B cell (primary cell): ENCODE data around the gene KNOP1. TPM values are rescaled to one million over a fixed set of nuclear protein-coding genes. Genes with fewer than 3 reads are reported as not detected.
A peak's percentile ranks its signal among the peaks of the same experiment; 100 is the strongest.

Experiments used
- ATAC-seq: fragments of 200-7000 bp; cut with Tn5 transposase; one replicate; pipeline ENCODE4 v1.10.0; 2021; ENCODE audit warnings: low read depth, mild to moderate bottlenecking, moderate number of reproducible peaks, moderate library complexity
- CTCF ChIA-PET: fragments of 350-600 bp; sonication (Branson Sonifier 250); formaldehyde crosslinking; loops from one replicate; lab custom pipeline; 2021; ENCODE audit warnings: antibody characterized with exemption, inconsistent platforms; lab: Charles Lee
- POLR2A ChIA-PET: fragments of 350-600 bp; sonication (Branson Sonifier 250); formaldehyde crosslinking; loops from one replicate; lab custom pipeline; 2021; ENCODE audit warnings: antibody characterized with exemption; lab: Charles Lee
- DNase-seq: peaks from one replicate; pipeline ENCODE4 v3.0.0; 2013
- H2AFZ ChIP-seq: 2 replicates; pipeline ENCODE4 v1.6.1; 2012; ENCODE audit warnings: mild to moderate bottlenecking, low read depth, low read length; ENCODE audit not compliant: insufficient read depth, poor library complexity, severe bottlenecking
- H3K27ac ChIP-seq, 2 donors: 1 replicate in 1 of 2; 2 replicates in 1 of 2; pipeline ENCODE4 v1.5.1; 2012 to 2013; ENCODE audit warnings: low read length in 2 of 2, mild to moderate bottlenecking in 2 of 2, moderate library complexity in 1 of 2
- H3K27me3 ChIP-seq, 4 experiments: fragments of 200-600 bp in 1 of 4; sonication (generic) in 1 of 4; replicated peaks in 1 of 4; 1 replicate in 2 of 4; 2 replicates in 2 of 4; pipeline versions ENCODE4 v1.6.1 to v1.7.0; 2013 to 2016; ENCODE audit warnings: low read length in 3 of 4, mild to moderate bottlenecking in 2 of 4, mixed read lengths in 1 of 4, moderate library complexity in 1 of 4; ENCODE audit not compliant: insufficient read depth in 4 of 4, control insufficient read depth in 3 of 4; ENCODE audit errors: control extremely low read depth in 1 of 4
- H3K36me3 ChIP-seq, 2 experiments: replicated peaks in 1 of 2; 1 replicate in 1 of 2; 2 replicates in 1 of 2; pipeline versions ENCODE4 v1.6.1 to v1.7.1; 2013; ENCODE audit warnings: low read length in 1 of 2; ENCODE audit not compliant: insufficient read depth in 2 of 2, control insufficient read depth in 1 of 2; ENCODE audit errors: control extremely low read depth in 1 of 2, extremely low read depth in 1 of 2
- H3K4me1 ChIP-seq, 2 donors: fragments of 200-600 bp in 1 of 2; sonication (generic) in 1 of 2; 1 replicate in 1 of 2; 2 replicates in 1 of 2; pipeline versions ENCODE4 v1.5.1 to v1.6.1; 2013 to 2017; ENCODE audit warnings: low read length in 2 of 2; ENCODE audit not compliant: control insufficient read depth in 2 of 2, insufficient read depth in 2 of 2
- H3K4me2 ChIP-seq: replicated peaks from 2 replicates; pipeline ENCODE3; 2012; ENCODE audit warnings: mild to moderate bottlenecking, low read depth, low read length; ENCODE audit not compliant: poor library complexity, severe bottlenecking
- H3K4me3 ChIP-seq, 5 experiments: fragments of 200-600 bp in 1 of 5; sonication (generic) in 1 of 5; 1 replicate in 3 of 5; 2 replicates in 2 of 5; pipeline versions ENCODE4 v1.5.1 to v1.7.0; 2011 to 2016; ENCODE audit warnings: low read length in 4 of 5, mild to moderate bottlenecking in 4 of 5, low read depth in 2 of 5, control low read depth in 1 of 5, moderate library complexity in 1 of 5; ENCODE audit not compliant: insufficient read depth in 1 of 5; ENCODE audit errors: control extremely low read depth in 1 of 5, extremely low read depth in 1 of 5
- H3K79me2 ChIP-seq: fragments of 200-600 bp; sonication (generic); one replicate; pipeline ENCODE4 v1.6.0; 2016; ENCODE audit warnings: low read length; ENCODE audit not compliant: control insufficient read depth, insufficient read depth
- H3K9ac ChIP-seq: fragments of 200-600 bp; sonication (generic); 2 replicates; pipeline ENCODE4 v1.6.1; 2017; ENCODE audit warnings: mild to moderate bottlenecking, low read length, moderate library complexity
- H3K9me3 ChIP-seq, 3 donors: one replicate each; pipeline versions ENCODE4 v1.6.1 to v1.7.1; 2013; ENCODE audit warnings: low read length in 2 of 3; ENCODE audit not compliant: control insufficient read depth in 2 of 3, insufficient read depth in 1 of 3; ENCODE audit errors: control extremely low read depth in 1 of 3
- H4K20me1 ChIP-seq: 2 replicates; pipeline ENCODE4 v1.6.0; 2012; ENCODE audit warnings: mild to moderate bottlenecking, low read length; ENCODE audit not compliant: insufficient read depth, control insufficient read depth, poor library complexity, severe bottlenecking
- H3K27ac Mint-ChIP-seq: one replicate; pipeline ENCODE4 v1.8.0; 2021; ENCODE audit warnings: mixed read lengths
- H3K27me3 Mint-ChIP-seq: one replicate; pipeline ENCODE4 v1.8.0; 2021; ENCODE audit warnings: mixed read lengths
- H3K4me1 Mint-ChIP-seq: one replicate; pipeline ENCODE4 v1.8.0; 2021; ENCODE audit warnings: mixed read lengths
- H3K4me3 Mint-ChIP-seq: one replicate; pipeline ENCODE4 v1.8.0; 2021; ENCODE audit warnings: mixed read lengths
- H3K9me3 Mint-ChIP-seq: one replicate; pipeline ENCODE4 v1.8.0; 2022; ENCODE audit warnings: mixed read lengths; ENCODE audit not compliant: insufficient read depth
- EZH2 ChIP-seq: IDR thresholded peaks from 2 replicates; pipeline ENCODE4 v1.6.1; 2012; ENCODE audit warnings: borderline replicate concordance, low read depth, mild to moderate bottlenecking, moderate library complexity, low read length; ENCODE audit not compliant: insufficient read depth, poor library complexity, severe bottlenecking
- WGBS: methylation state at CpG from one replicate; pipeline ENCODE4 v1.1.5; 2013; ENCODE audit warnings: missing lambda C conversion rate; ENCODE audit not compliant: insufficient coverage; 5-methylcytosine and 5-hydroxymethylcytosine counted together
- intact Hi-C: fragments of 100-400 bp; cut with micrococcal nuclease; formaldehyde crosslinking; loops from one replicate; pipeline ENCODE4 v1.10.0; 2022
- polyA plus RNA-seq: library from polyadenylated mRNA; depleted of rRNA; stranded (reverse); fragments of >200 nt; gene quantifications from 2 replicates; pipeline ENCODE4 v1.2.3, GENCODE V29; 2012
- total RNA-seq, 2 donors: library from RNA; stranded (reverse); fragments of 120-200 nt in 1 of 2; gene quantifications; 1 replicate in 1 of 2; 2 replicates in 1 of 2; pipeline versions ENCODE4 v1.2.3 to v1.2.4, GENCODE V29; 2013 to 2022
- TF ChIP-seq, protein P1 (sequence below): fragments of 200-600 bp; IDR thresholded peaks from one replicate; pipeline ENCODE4 v1.8.0; 2022; ENCODE audit warnings: antibody characterized with exemption, mild to moderate bottlenecking

Gene KNOP1
- total and polyA plus RNA-seq, 2 donors (not counting 1 experiment from before 2014, with no cell fraction given): 1.6 to 16.9 TPM

DNA sequence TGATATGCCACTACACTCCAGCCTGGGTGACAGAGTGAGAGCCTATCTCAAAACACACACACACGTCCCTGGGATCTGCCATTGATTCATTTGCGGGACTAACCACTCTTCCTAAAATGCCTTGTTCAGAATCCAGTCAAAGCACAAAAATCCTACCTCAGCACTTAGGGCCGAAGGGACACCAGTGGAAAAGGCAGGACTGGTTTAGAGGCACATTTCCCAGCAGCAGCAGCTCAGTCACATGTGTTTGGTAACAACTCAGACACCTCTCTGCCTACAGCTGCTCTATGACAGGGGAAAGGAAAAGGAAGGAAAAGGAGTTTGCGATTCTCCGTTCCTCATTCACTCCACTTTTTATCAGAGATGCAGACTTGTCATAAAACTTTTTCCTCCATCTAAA, 12.2 kb downstream of the KNOP1 start:
- peaks cover 0 to 65% of the 10 kb centered on the region in 2 experiments for H3K36me3 ChIP-seq
- H3K27ac Mint-ChIP-seq: no peak overlapping the region

DNA sequence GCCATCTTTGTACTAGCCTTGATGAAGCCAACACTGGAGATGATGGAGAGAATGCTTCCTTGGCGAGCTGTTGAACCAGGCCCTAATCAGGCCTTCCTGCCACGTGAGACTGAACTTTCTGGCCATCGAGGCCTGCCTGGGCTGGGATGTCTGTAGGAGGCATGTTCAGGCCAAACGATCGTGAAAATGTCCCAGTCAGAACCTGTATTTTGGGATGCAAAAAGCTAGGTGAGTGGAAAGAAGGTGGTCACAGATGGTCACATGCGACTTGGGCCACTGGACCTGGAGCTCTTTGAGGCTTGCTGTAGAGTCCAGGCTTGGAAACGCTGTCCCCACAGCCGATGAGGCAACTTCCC, 12.9 kb downstream of the KNOP1 start:
- no peak for ATAC-seq

More for the DNA sequence above, 12.2 kb downstream of the KNOP1 start:
- Histone ChIP-seq H3K79me2 (no peaks in the 10 kb centered on the region), H3K9ac (no peak overlapping the region), H3K9me3 (no peaks in the 10 kb centered on the region), H3K4me1 (no peaks in the 10 kb centered on the region), H3K4me2 (no peak overlapping the region), H3K4me3 (no peak overlapping the region), H3K27ac (no peak overlapping the region), H3K27me3 (no peaks in the 10 kb centered on the region), H4K20me1 (no peaks in the 10 kb centered on the region), H2AFZ (no peak overlapping the region)
- intact Hi-C loops: no loop called here
- TF ChIP-seq, protein P1, sequence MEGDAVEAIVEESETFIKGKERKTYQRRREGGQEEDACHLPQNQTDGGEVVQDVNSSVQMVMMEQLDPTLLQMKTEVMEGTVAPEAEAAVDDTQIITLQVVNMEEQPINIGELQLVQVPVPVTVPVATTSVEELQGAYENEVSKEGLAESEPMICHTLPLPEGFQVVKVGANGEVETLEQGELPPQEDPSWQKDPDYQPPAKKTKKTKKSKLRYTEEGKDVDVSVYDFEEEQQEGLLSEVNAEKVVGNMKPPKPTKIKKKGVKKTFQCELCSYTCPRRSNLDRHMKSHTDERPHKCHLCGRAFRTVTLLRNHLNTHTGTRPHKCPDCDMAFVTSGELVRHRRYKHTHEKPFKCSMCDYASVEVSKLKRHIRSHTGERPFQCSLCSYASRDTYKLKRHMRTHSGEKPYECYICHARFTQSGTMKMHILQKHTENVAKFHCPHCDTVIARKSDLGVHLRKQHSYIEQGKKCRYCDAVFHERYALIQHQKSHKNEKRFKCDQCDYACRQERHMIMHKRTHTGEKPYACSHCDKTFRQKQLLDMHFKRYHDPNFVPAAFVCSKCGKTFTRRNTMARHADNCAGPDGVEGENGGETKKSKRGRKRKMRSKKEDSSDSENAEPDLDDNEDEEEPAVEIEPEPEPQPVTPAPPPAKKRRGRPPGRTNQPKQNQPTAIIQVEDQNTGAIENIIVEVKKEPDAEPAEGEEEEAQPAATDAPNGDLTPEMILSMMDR: no peak
- TF ChIP-seq EZH2: no peak
- no peaks in the 10 kb centered on the region for H3K27me3 Mint-ChIP-seq
- no peak for ATAC-seq
- DNase-seq: no peak
- ChIA-PET POLR2A (no interaction called here), CTCF (no interaction called here)
- 100% methylated on average over 1 of the region's 5 CpGs for WGBS
- no peak overlapping the region for H3K4me3 Mint-ChIP-seq
- H3K4me1 Mint-ChIP-seq: no peaks in the 10 kb centered on the region
- no peaks in the 10 kb centered on the region for H3K9me3 Mint-ChIP-seq

More for the DNA sequence above, 12.9 kb downstream of the KNOP1 start:
- H4K20me1 ChIP-seq: no peaks in the 10 kb centered on the region
- H3K79me2 ChIP-seq: no peaks in the 10 kb centered on the region
- 99% methylated on average over 8 of the region's 8 CpGs for WGBS
- H3K4me3 Mint-ChIP-seq: no peak overlapping the region
- H3K4me2 ChIP-seq: no peak overlapping the region
- no peak for DNase-seq
- POLR2A ChIA-PET: no interaction called here
- no peaks in the 10 kb centered on the region for H3K4me1 ChIP-seq
- H3K27me3 Mint-ChIP-seq: no peaks in the 10 kb centered on the region
- H3K4me1 Mint-ChIP-seq: no peaks in the 10 kb centered on the region
- H3K9me3 Mint-ChIP-seq: no peaks in the 10 kb centered on the region
- no peak overlapping the region for H3K9ac ChIP-seq
- H3K27me3 ChIP-seq: no peaks in the 10 kb centered on the region
- no peak overlapping the region for H2AFZ ChIP-seq
- H3K4me3 ChIP-seq: no peak overlapping the region
- no peaks in the 10 kb centered on the region for H3K9me3 ChIP-seq
- TF ChIP-seq, protein P1: no peak
- no peak for TF ChIP-seq EZH2
- no peak overlapping the region for H3K27ac ChIP-seq
- CTCF ChIA-PET: no interaction called here
- intact Hi-C loops: no loop called here
- H3K36me3 ChIP-seq: peaks cover 0 to 67% of the 10 kb centered on the region in 2 experiments
- H3K27ac Mint-ChIP-seq: peak overlapping the region; percentile 37
